ENCODE data around the gene RALB.
"Not testable (repeated sequence)": the region's sequence is repeated elsewhere in the genome, so short reads cannot be mapped to it uniquely, and the experiment has no call there.

The RALB gene

GRCh38 chr2:120315367-120316033, 62.8 kb downstream of the RALB start:
- DNase-seq (ENCODE audit: low read depth in 2 of 2): no peak

- no peak for DNase-seq (ENCODE audit: low read depth in 2 of 2)
Measured at GRCh38 chr2:120316071-120316470, 63.4 kb downstream of the RALB start.

GRCh38 chr2:120316528-120317179, 64.0 kb downstream of the RALB start:
- DNase-seq (ENCODE audit: low read depth in 2 of 2): no peak

GRCh38 chr2:120317180-120317533, 64.5 kb downstream of the RALB start:
- no peak for DNase-seq (ENCODE audit: low read depth in 2 of 2)

GRCh38 chr2:120317916-120318315, 65.3 kb downstream of the RALB start:
- no peak for DNase-seq (ENCODE audit: low read depth in 2 of 2)

GRCh38 chr2:120318626-120319025, 66.0 kb downstream of the RALB start:
- DNase-seq (ENCODE audit: low read depth in 2 of 2): no peak

GRCh38 chr2:120319123-120319522, 66.5 kb downstream of the RALB start:
- DNase-seq (ENCODE audit: low read depth in 2 of 2): no peak

- no peak for DNase-seq (ENCODE audit: low read depth in 2 of 2)
Measured at GRCh38 chr2:120319686-120320317, 67.2 kb downstream of the RALB start.

GRCh38 chr2:120320318-120320851, 67.7 kb downstream of the RALB start:
- DNase-seq (ENCODE audit: low read depth in 2 of 2): no peak

GRCh38 chr2:120320887-120321556, 68.4 kb downstream of the RALB start:
- not testable (repeated sequence) for DNase-seq (ENCODE audit: low read depth in 2 of 2)

GRCh38 chr2:120321721-120322284, 69.2 kb downstream of the RALB start:
- no peak for DNase-seq (ENCODE audit: low read depth in 2 of 2)

GRCh38 chr2:120322329-120322728, 69.7 kb downstream of the RALB start:
- DNase-seq (ENCODE audit: low read depth in 2 of 2): no peak

GRCh38 chr2:120323214-120323613, 70.6 kb downstream of the RALB start:
- no peak for DNase-seq (ENCODE audit: low read depth in 2 of 2)

- no peak for DNase-seq (ENCODE audit: low read depth in 2 of 2)
Measured at GRCh38 chr2:120323807-120324399, 71.3 kb downstream of the RALB start.

GRCh38 chr2:120324933-120325332, 72.3 kb downstream of the RALB start:
- no peak for DNase-seq (ENCODE audit: low read depth in 2 of 2)

- no peak for DNase-seq (ENCODE audit: low read depth in 2 of 2)
Measured at GRCh38 chr2:120326066-120326465, 73.4 kb downstream of the RALB start.

- DNase-seq (ENCODE audit: low read depth in 2 of 2): no peak
Measured at GRCh38 chr2:120330946-120331822, 78.5 kb downstream of the RALB start.

GRCh38 chr2:120331903-120332302, 79.3 kb downstream of the RALB start:
- no peak for DNase-seq (ENCODE audit: low read depth in 2 of 2)

GRCh38 chr2:120332384-120332783, 79.7 kb downstream of the RALB start:
- no peak for DNase-seq (ENCODE audit: low read depth in 2 of 2)

- DNase-seq (ENCODE audit: low read depth in 2 of 2): no peak
Measured at GRCh38 chr2:120334068-120334467, 81.4 kb downstream of the RALB start.

- no peak for DNase-seq (ENCODE audit: low read depth in 2 of 2)
Measured at GRCh38 chr2:120336749-120337148, 84.1 kb downstream of the RALB start.
